Posterior vena cava (tissue), 2 donors: ENCODE data around the gene NHERF1. TPM values are rescaled to one million over a fixed set of nuclear protein-coding genes. Genes with fewer than 3 reads are reported as not detected.
A peak's percentile ranks its signal among the peaks of the same experiment; 100 is the strongest.

ENCODE experiments used
- DNase-seq: peaks from one replicate; pipeline ENCODE4 v3.0.0-alpha.2; 2020; ENCODE audit warnings: low spot score
- intact Hi-C, 2 donors: fragments of 100-400 bp; cut with DNase I; formaldehyde crosslinking; loops; one replicate each; pipeline versions ENCODE4 v1.14.1 to v1.14.2; 2022 to 2023
- long read RNA-seq, 2 donors: library from polyadenylated mRNA; unstranded; transcript quantifications; one replicate each; pipeline ENCODE4 v2.0.0, GENCODE V29; 2020 to 2021
- total RNA-seq, 2 donors: library from RNA; stranded (reverse); fragmentation: NEBNext Ultra II Directional; extraction: Animal tissue kit (Norgen Biotek cat#: 25700); gene quantifications; one replicate each; pipeline ENCODE4 v1.2.1, GENCODE V29; 2021
- donor health status: DM: yes; HTN: yes; CAD: no.
- donor health status: DM: yes; HTN: yes; CAD: no.

The NHERF1 gene
- 10 to 100 TPM in 1 of 2 donors, 1 to 10 TPM in 1; 7.0 to 11.5 TPM for total RNA-seq
- long read RNA-seq, donor 1, transcript SLC9A3R1-201 (6 exons, 1,969 nt) = major isoform, 5 of 7 reads
- long read RNA-seq, donor 1, partial matches to known transcripts = 0 of 7 reads
- long read RNA-seq, donor 1, other reads (novel, unspliced or antisense) = 0 of 7 reads
- long read RNA-seq, donor 2, transcript SLC9A3R1-201 (6 exons, 1,969 nt) = major isoform, 19 of 20 reads
- long read RNA-seq, donor 2, partial matches to known transcripts = 1 of 20 reads
- long read RNA-seq, donor 2, other reads (novel, unspliced or antisense) = 0 of 20 reads

- peak; percentile 98 for DNase-seq
- intact Hi-C loops = no loop called here
These were observed at the start of gene NHERF1 for GRCh38 chr17:74748529-74749278. Gene NHERF1, plus strand, starts transcription at chr17:74748628. Its CDS starts 219 bp downstream, at chr17:74748847.

GRCh38 chr17:74699236-74699635 lies 49.2 kb upstream of the NHERF1 start:
- intact Hi-C loops = no loop called here
- DNase-seq = no peak

- peak; percentile 28 for DNase-seq
- intact Hi-C loops = no loop called here
These were observed 46.1 kb upstream of the NHERF1 start for GRCh38 chr17:74702116-74702871.

- DNase-seq = no peak
- intact Hi-C loops = no loop called here
These were observed 45.1 kb upstream of the NHERF1 start for GRCh38 chr17:74703311-74703710.

- intact Hi-C loops = no loop called here
- peak; percentile 51 for DNase-seq
These were observed 43.9 kb upstream of the NHERF1 start for GRCh38 chr17:74704544-74704943.

GRCh38 chr17:74711058-74711824 lies 37.2 kb upstream of the NHERF1 start:
- DNase-seq = peak; percentile 43
- intact Hi-C loops = no loop called here

GRCh38 chr17:74712301-74712700 lies 36.1 kb upstream of the NHERF1 start:
- intact Hi-C loops = no loop called here
- peak; percentile 64 for DNase-seq

- intact Hi-C loops = no loop called here
- peak; percentile 82 for DNase-seq
These were observed 35.7 kb upstream of the NHERF1 start, which contains the start of gene CD300LF for GRCh38 chr17:74712756-74713155. Gene CD300LF, minus strand, starts transcription at chr17:74712923. Its CDS starts 57 bp downstream, at chr17:74712866.

- intact Hi-C loops = no loop called here
- DNase-seq = peak; percentile 20
These were observed 35.2 kb upstream of the NHERF1 start for GRCh38 chr17:74713171-74713755.

GRCh38 chr17:74715144-74715543 lies 33.3 kb upstream of the NHERF1 start:
- intact Hi-C loops = no loop called here
- DNase-seq = no peak

GRCh38 chr17:74720506-74720905 lies 27.9 kb upstream of the NHERF1 start:
- no peak for DNase-seq

GRCh38 chr17:74722782-74723181 lies 25.6 kb upstream of the NHERF1 start:
- no peak for DNase-seq
- intact Hi-C loops = no loop called here

More at GRCh38 chr17:74720506-74720905, 27.9 kb upstream of the NHERF1 start:
- intact Hi-C loops = no loop called here

- intact Hi-C loops = no loop called here
These were observed 24.5 kb upstream of the NHERF1 start for GRCh38 chr17:74723891-74724290.

GRCh38 chr17:74725111-74725510 lies 23.3 kb upstream of the NHERF1 start:
- DNase-seq = no peak
- intact Hi-C loops = no loop called here

More at GRCh38 chr17:74723891-74724290, 24.5 kb upstream of the NHERF1 start:
- DNase-seq = no peak

GRCh38 chr17:74728033-74728701 lies 20.3 kb upstream of the NHERF1 start:
- intact Hi-C loops = no loop called here
- no peak for DNase-seq

- intact Hi-C loops = no loop called here
- no peak for DNase-seq
These were observed 19.7 kb upstream of the NHERF1 start for GRCh38 chr17:74728702-74729075.

GRCh38 chr17:74729368-74729767 lies 19.1 kb upstream of the NHERF1 start:
- DNase-seq = peak; percentile 23
- intact Hi-C loops = no loop called here

- peak; percentile 54 for DNase-seq
- intact Hi-C loops = no loop called here
These were observed 18.6 kb upstream of the NHERF1 start for GRCh38 chr17:74729866-74730265.
